ENCODE results near the gene FRY. TPM values are rescaled to one million over a fixed set of nuclear protein-coding genes. Genes with fewer than 3 reads are reported as not detected.

Gene FRY
- total and polyA plus RNA-seq, 9 of the 15 experiments (the other 6 are each of a cell fraction or from before 2014, with no cell fraction given): 0.03 to 0.31 (median 0.11) TPM; not detected in 3

GRCh38 chr13:32252812-32253438, 221.4 kb downstream of the FRY start:
- in situ Hi-C loops (cut with MboI): no loop called here

GRCh38 chr13:32253911-32254399, 222.4 kb downstream of the FRY start:
- intact Hi-C loops (cut with micrococcal nuclease) (no loop called here), in situ Hi-C loops (cut with MboI) (no loop called here)
- Histone ChIP-seq H3K79me2 (ENCODE audit: control insufficient read depth, insufficient read depth, low read length) (no peaks in the 10 kb centered on the region), H3K36me3 (ENCODE audit: control insufficient read depth, insufficient read depth, low read length) (no peaks in the 10 kb centered on the region), H3K9me1 (ENCODE audit: control insufficient read depth, insufficient read depth, low read length) (no peaks in the 10 kb centered on the region), H4K20me1 (replicated peaks; ENCODE audit: control insufficient read depth, insufficient read depth, low read length) (no peaks in the 10 kb centered on the region), H3K4me2 (ENCODE audit: insufficient read depth, low read length) (no peak overlapping the region), H3K4me1 (replicated peaks in 1 of 2; ENCODE audit: control insufficient read depth in 2 of 2, insufficient read depth in 2 of 2, low read length in 2 of 2) (no peaks in the 10 kb centered on the region), H3K9ac (ENCODE audit: insufficient read depth in 1 of 2, low read depth in 2 of 2, low read length in 2 of 2) (no peak overlapping the region), H2AFZ (ENCODE audit: low read depth, low read length) (no peak overlapping the region), H3K4me3 (no peak overlapping the region), H3K9me3 (replicated peaks; ENCODE audit: control insufficient read depth, insufficient read depth, low read depth, low read length) (no peaks in the 10 kb centered on the region), H3K27ac (ENCODE audit: extremely low read depth, low read depth, low read length) (no peak overlapping the region), H3K27me3 (ENCODE audit: control insufficient read depth in 2 of 2, insufficient read depth in 2 of 2, low read length in 2 of 2) (peaks cover 5 to 16% of the 10 kb centered on the region in 2 experiments; a peak in 4 of 5 replicates)
- CTCF ChIA-PET (ENCODE audit: low intra/inter-chr PET ratio): no interaction called here
- DNase-seq (ENCODE audit: extremely low read depth in 1 of 4, low spot score in 3 of 4) (no peak), FAIRE-seq (no peak), ATAC-seq (no peak)
- POLR2A ChIA-PET: no interaction called here
- TF ChIP-seq ID3 (CRISPR knock-in tag; IDR thresholded peaks at IDR 0.05): no peak
- TF ChIP-seq ID3 (tag; IDR thresholded peaks at IDR 0.05): no peak
- no peak for TF ChIP-seq ZNF507 (tag; conservative IDR thresholded peaks at IDR 0.05)
- TF ChIP-seq EGR1 (conservative IDR thresholded peaks at IDR 0.05): no peak
- no peak for TF ChIP-seq BRF2 (IDR thresholded peaks at IDR 0.05; ENCODE audit: borderline replicate concordance, insufficient read depth, insufficient read length)
- TF ChIP-seq SMAD1 (IDR thresholded peaks at IDR 0.05; ENCODE audit: low read depth, low read length, partially characterized antibody): no peak
- no peak for TF ChIP-seq ZNF311 (CRISPR knock-in tag; IDR thresholded peaks at IDR 0.05)
- TF ChIP-seq SRF (CRISPR knock-in tag; IDR thresholded peaks at IDR 0.05): no peak
- TF ChIP-seq RBM14 (IDR thresholded peaks at IDR 0.05; ENCODE audit: borderline replicate concordance, insufficient read depth, low read depth, low read length): no peak
- no TSS peak for BruUV-seq (replicated peaks)
- 1% methylated on average over 14 of the region's 14 CpGs for WGBS (ENCODE audit: insufficient coverage, low coverage, missing lambda C conversion rate)

More at GRCh38 chr13:32252812-32253438, 221.4 kb downstream of the FRY start:
- CTCF ChIA-PET (ENCODE audit: low intra/inter-chr PET ratio): no interaction called here
- no peak for TF ChIP-seq CHCHD3 (CRISPR knock-in tag; IDR thresholded peaks at IDR 0.05)
- TF ChIP-seq KLF6 (CRISPR knock-in tag; IDR thresholded peaks at IDR 0.05; ENCODE audit: borderline replicate concordance): no peak
- TF ChIP-seq CHD2 (IDR thresholded peaks at IDR 0.05; ENCODE audit: low read depth, low read length): no peak
- TF ChIP-seq MEF2D (tag; conservative IDR thresholded peaks at IDR 0.05; ENCODE audit: low read depth): no peak
- no peak for TF ChIP-seq POU5F1 (IDR thresholded peaks at IDR 0.05; ENCODE audit: borderline replicate concordance, low read depth, low read length, partially characterized antibody)
- no peak for TF ChIP-seq SMARCE1 (IDR thresholded peaks at IDR 0.05)
- TF ChIP-seq ZNF431 (CRISPR knock-in tag; IDR thresholded peaks at IDR 0.05): no peak
- no peak for TF ChIP-seq CTBP1 (IDR thresholded peaks at IDR 0.05; ENCODE audit: borderline replicate concordance)
- no peak for TF ChIP-seq ZNF140 (CRISPR knock-in tag; IDR thresholded peaks at IDR 0.05)
- no peak for TF ChIP-seq POLR2G (IDR thresholded peaks at IDR 0.05; ENCODE audit: low read depth, low read length)
- ATAC-seq: no peak
- Histone ChIP-seq H4K20me1 (replicated peaks; ENCODE audit: control insufficient read depth, insufficient read depth, low read length) (no peaks in the 10 kb centered on the region), H3K36me3 (ENCODE audit: control insufficient read depth, insufficient read depth, low read length) (no peaks in the 10 kb centered on the region), H3K9me3 (replicated peaks; ENCODE audit: control insufficient read depth, insufficient read depth, low read depth, low read length) (no peaks in the 10 kb centered on the region), H3K4me2 (ENCODE audit: insufficient read depth, low read length) (no peak overlapping the region), H3K4me3 (no peak overlapping the region), H3K27me3 (ENCODE audit: control insufficient read depth in 2 of 2, insufficient read depth in 2 of 2, low read length in 2 of 2) (peaks cover 5 to 16% of the 10 kb centered on the region in 2 experiments; a peak in 4 of 5 replicates), H3K27ac (ENCODE audit: extremely low read depth, low read depth, low read length) (no peak overlapping the region), H3K9me1 (ENCODE audit: control insufficient read depth, insufficient read depth, low read length) (no peaks in the 10 kb centered on the region), H3K79me2 (ENCODE audit: control insufficient read depth, insufficient read depth, low read length) (no peaks in the 10 kb centered on the region), H3K9ac (ENCODE audit: insufficient read depth in 1 of 2, low read depth in 2 of 2, low read length in 2 of 2) (no peak overlapping the region), H2AFZ (ENCODE audit: low read depth, low read length) (no peak overlapping the region), H3K4me1 (replicated peaks in 1 of 2; ENCODE audit: control insufficient read depth in 2 of 2, insufficient read depth in 2 of 2, low read length in 2 of 2) (no peaks in the 10 kb centered on the region)
- POLR2A ChIA-PET: no interaction called here
- WGBS (ENCODE audit: insufficient coverage, low coverage, missing lambda C conversion rate): 11% methylated on average over 4 of the region's 4 CpGs
- no TSS peak for BruUV-seq (replicated peaks)
- intact Hi-C loops (cut with micrococcal nuclease): no loop called here
- no peak for DNase-seq (ENCODE audit: extremely low read depth in 1 of 4, low spot score in 3 of 4)
- no peak for FAIRE-seq

All from K562 (cell line).